Skin epidermis (tissue), 12 donors: ENCODE results near the gene SLC25A6.
"Not testable (repeated sequence)": the region's sequence is repeated elsewhere in the genome, so short reads cannot be mapped to it uniquely, and the experiment has no call there.

Experiments used
- H3K27ac ChIP-seq, 21 experiments: fragments of 200-600 bp; sonication (generic) in 11 of 21; one replicate each; pipeline ENCODE4 v1.5.0; 2020; ENCODE audit warnings: mild to moderate bottlenecking in 3 of 21, inconsistent platforms in 2 of 21, moderate library complexity in 2 of 21
- H3K4me3 ChIP-seq, 7 experiments: fragments of 200-600 bp; sonication (generic) in 2 of 7; one replicate each; pipeline ENCODE4 v1.5.0; 2020; ENCODE audit warnings: inconsistent platforms in 2 of 7, mild to moderate bottlenecking in 2 of 7, moderate library complexity in 1 of 7

The SLC25A6 gene

GRCh38 chrX:1393871-1394615 lies 2.1 kb upstream of the SLC25A6 start:
- Histone ChIP-seq H3K27ac (peak overlapping the region in 10 of 21 experiments; percentile 7 to 100 (median 97)), H3K4me3 (peak overlapping the region in 1 of 7 experiments; percentile 83)

- peak overlapping the region; percentile 91 to 100 (median 99) for H3K27ac ChIP-seq
- H3K4me3 ChIP-seq, result peak overlapping the region; percentile 83 to 100 (median 92)
These were observed 609 bp upstream of the SLC25A6 start for GRCh38 chrX:1392376-1393068.

- peak overlapping the region; percentile 88 to 100 (median 99) for H3K27ac ChIP-seq
- H3K4me3 ChIP-seq, result peak overlapping the region; percentile 83 to 100 (median 92)
These were observed 575 bp downstream of the SLC25A6 start for GRCh38 chrX:1391370-1391706.

GRCh38 chrX:1390621-1391369 lies 1.1 kb downstream of the SLC25A6 start:
- H3K27ac ChIP-seq, result peak overlapping the region in 20 of 21 experiments; percentile 93 to 100 (median 99)
- peak overlapping the region; percentile 83 to 100 (median 92) for H3K4me3 ChIP-seq

- Histone ChIP-seq H3K4me3 (no peak overlapping the region), H3K27ac (no peak overlapping the region)
These were observed 2.0 kb downstream of the SLC25A6 start for GRCh38 chrX:1389993-1390285.

GRCh38 chrX:1389181-1389992 lies 2.5 kb downstream of the SLC25A6 start:
- Histone ChIP-seq H3K4me3 (no peak overlapping the region), H3K27ac (no peak overlapping the region)

GRCh38 chrX:1388651-1389050 lies 3.3 kb downstream of the SLC25A6 start:
- no peak overlapping the region for H3K27ac ChIP-seq
- no peak overlapping the region for H3K4me3 ChIP-seq

- Histone ChIP-seq H3K4me3 (no peak overlapping the region), H3K27ac (no peak overlapping the region)
These were observed 4.7 kb downstream of the SLC25A6 start for GRCh38 chrX:1387141-1387776.

GRCh38 chrX:1386338-1387127 lies 5.4 kb downstream of the SLC25A6 start:
- no peak overlapping the region for H3K4me3 ChIP-seq
- H3K27ac ChIP-seq, result no peak overlapping the region

GRCh38 chrX:1385253-1386223 lies 6.4 kb downstream of the SLC25A6 start:
- H3K27ac ChIP-seq, result no peak overlapping the region
- H3K4me3 ChIP-seq, result no peak overlapping the region

GRCh38 chrX:1384658-1385252 lies 7.2 kb downstream of the SLC25A6 start:
- no peak overlapping the region for H3K4me3 ChIP-seq
- H3K27ac ChIP-seq, result no peak overlapping the region

GRCh38 chrX:1380672-1381233 lies 11.2 kb downstream of the SLC25A6 start:
- H3K4me3 ChIP-seq, result no peak overlapping the region
- no peak overlapping the region for H3K27ac ChIP-seq

- no peak overlapping the region for H3K4me3 ChIP-seq
- H3K27ac ChIP-seq, result no peak overlapping the region
These were observed 13.6 kb downstream of the SLC25A6 start for GRCh38 chrX:1378306-1378759.

- Histone ChIP-seq H3K4me3 (no peak overlapping the region), H3K27ac (no peak overlapping the region)
These were observed 23.6 kb downstream of the SLC25A6 start for GRCh38 chrX:1368385-1368698.

GRCh38 chrX:1366363-1366762 lies 25.6 kb downstream of the SLC25A6 start:
- H3K4me3 ChIP-seq, H3K27ac ChIP-seq: not testable (repeated sequence)

GRCh38 chrX:1361910-1362309 lies 30.0 kb downstream of the SLC25A6 start:
- no peak overlapping the region for H3K4me3 ChIP-seq
- H3K27ac ChIP-seq, result no peak overlapping the region

- no peak overlapping the region for H3K27ac ChIP-seq
- H3K4me3 ChIP-seq, result no peak overlapping the region
These were observed 30.6 kb downstream of the SLC25A6 start for GRCh38 chrX:1361275-1361674.
